Kidney tubule cell (primary cell): ENCODE measurements around the gene DPP10.
"Not testable (repeated sequence)": the region's sequence is repeated elsewhere in the genome, so short reads cannot be mapped to it uniquely, and the experiment has no call there.

Experiments used
- DNase-seq: peaks from one replicate; pipeline ENCODE4 v3.0.0-alpha.2; 2018; ENCODE audit warnings: low spot score

DPP10 gene

DNA sequence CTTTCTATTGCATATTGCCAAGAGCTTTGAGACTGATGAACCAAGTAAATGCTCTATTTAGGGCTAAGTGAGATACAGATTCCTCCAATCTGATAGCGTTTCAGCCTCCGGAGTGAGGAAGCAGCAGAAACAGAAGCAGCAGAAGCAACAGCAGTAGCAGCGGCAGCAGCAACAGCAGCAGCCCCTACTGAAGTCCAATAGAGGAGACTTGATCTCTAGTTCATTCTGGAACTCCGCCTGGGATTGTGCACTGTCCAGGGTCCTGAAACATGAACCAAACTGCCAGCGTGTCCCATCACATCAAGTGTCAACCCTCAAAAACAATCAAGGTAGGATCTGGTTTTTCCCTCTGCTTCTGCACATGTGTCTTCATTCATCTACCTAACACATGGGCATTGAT is at the start of gene DPP10:
DPP10 (plus strand) TSS at position 132 of the 400 bp plus-strand sequence.
- DNase-seq: peak; percentile 12

GRCh38 chr2:114400890-114401289 is 41.6 kb upstream of the DPP10 start:
- DNase-seq: no peak

DNA sequence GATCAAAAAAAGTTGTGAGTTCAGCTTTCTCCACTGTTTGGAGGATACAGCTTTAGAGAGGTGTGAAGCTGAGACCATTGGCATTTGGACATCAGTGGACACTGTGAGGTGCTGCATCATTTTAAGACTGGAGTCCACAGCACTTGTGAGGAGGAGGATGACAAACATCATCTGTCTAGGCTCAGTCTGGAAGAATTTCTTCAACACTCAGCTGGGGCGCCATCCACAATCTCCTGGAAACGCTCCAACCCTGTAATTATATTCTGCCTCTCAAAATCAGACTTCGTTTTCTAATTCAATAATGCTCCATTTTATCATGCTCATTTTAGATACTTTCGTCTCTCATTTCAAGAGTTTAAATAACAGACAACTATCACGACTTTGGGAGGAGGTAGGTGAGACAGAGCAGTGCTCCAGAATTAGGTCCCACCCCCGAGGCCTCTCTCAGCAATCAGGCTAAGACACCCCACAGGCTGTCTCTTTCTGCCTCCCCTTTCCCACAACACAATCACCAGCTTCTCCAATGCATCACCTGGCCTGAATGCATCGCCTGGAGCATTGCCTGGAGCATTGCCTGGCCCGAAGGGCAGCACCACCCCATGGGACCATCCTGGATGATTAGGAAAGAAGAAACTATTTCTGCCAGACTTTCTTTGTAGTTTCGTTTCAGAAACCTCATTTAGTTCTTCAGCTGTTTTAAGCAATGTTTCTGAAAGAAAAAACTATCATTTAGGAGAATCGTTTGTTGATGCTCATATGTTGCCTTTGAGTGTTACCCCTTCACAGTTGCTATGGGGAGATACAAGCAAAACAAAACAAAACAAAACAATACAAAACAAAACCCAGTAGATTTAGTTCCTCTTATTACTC is 37.0 kb upstream of the DPP10 start:
- no peak for DNase-seq

DNA sequence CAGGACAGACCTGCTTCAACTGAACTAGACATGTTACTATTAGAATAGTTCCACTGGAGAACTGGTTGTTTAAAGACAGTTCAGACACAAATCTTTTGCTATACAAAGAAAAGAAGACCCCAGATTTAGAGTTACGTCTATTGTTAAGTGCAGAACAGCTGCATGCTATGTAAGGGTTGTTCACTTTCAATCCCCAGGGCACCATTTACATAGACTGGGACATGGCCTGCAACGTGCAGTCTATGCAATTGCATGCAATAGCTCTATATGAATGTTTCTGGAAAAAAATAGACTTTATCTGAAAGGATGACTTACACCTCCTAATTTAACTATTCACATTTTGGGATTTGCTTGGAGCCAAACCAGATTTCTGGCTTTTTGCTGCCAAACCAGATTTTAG is 36.1 kb upstream of the DPP10 start:
- no peak for DNase-seq

DNA sequence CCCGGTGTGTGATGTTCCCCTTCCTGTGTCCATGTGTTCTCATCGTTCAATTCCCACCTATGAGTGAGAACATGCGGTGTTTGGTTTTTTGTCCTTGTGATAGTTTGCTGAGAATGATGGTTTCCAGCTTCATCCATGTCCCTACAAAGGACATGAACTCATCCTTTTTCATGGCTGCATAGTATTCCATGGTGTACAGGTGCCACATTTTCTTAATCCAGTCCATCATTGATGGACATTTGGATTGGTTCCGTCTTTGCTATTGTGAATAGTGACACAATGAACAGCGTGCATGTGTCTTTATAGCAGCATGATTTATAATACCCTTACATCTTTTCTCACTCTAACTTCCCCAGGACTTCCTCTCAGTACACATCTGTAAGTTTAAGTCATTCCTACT is 35.1 kb upstream of the DPP10 start:
- not testable (repeated sequence) for DNase-seq

- no peak for DNase-seq
These were observed 20.7 kb upstream of the DPP10 start for GRCh38 chr2:114421781-114422180.

DNA sequence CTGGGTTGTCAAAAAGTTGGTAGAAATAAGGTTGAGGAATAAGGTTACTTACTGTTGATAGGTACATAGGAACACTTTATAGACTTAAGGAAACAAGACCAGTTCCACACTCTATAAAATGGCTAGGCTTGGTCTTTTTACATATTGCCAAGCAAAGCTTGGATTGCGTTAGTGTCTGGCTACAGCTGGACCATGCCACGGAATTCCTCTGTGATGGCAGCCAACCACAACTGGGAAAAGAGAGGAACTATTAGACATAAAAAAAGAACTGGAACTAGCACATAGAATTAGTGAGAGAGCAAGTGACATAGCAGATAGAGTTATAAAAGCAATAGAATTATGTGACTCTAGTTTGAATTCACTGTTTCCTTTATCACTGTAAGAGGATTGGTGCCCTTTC is 17.7 kb upstream of the DPP10 start:
- DNase-seq: no peak

DNA sequence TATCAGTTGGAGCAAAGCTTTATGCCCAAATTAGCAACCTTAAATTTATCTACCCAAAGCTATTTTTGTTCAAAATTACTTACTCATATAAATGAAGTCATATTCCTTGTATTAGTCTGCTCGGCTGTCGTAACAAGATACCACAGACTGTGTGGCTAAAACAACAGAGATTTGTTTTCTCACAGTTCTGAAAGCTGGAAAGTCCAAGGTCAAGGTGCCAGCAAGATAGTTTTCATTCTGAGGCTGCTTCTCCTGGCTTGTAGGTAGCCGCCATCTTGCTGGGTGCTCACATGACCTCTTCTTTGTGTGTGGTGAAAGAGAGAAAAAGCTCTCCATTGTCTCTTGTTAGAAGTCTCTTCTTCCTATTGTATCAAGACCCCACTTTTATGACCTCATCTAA is 15.7 kb upstream of the DPP10 start:
- DNase-seq: no peak

- no peak for DNase-seq
These were observed 6.1 kb upstream of the DPP10 start for GRCh38 chr2:114436329-114436728.

GRCh38 chr2:114446571-114446970 is 4.1 kb downstream of the DPP10 start:
- no peak for DNase-seq

DNA sequence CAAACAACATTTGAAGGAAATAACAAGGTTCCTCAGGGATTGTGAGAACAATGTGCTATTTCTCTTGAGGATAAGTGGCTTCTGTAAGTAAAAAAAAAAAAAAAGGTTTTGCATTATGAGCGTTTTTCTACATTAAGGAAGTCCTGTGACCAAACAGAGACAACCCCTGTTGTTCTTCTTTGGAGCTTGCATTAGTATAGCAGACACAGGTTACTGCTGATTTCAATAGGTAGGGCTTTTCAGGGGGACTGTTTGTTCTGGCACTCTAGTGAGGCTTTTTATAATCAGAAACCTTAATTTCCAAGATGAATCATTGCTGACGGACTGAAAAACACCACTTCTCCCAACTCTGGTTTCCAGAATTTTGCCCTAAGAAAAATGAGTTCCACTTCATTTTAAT is 8.2 kb downstream of the DPP10 start:
- DNase-seq: no peak

- DNase-seq: no peak
These were observed 14.1 kb downstream of the DPP10 start for GRCh38 chr2:114456566-114456965.

GRCh38 chr2:114457956-114458355 is 15.5 kb downstream of the DPP10 start:
- DNase-seq: no peak

- no peak for DNase-seq
These were observed 18.7 kb downstream of the DPP10 start for GRCh38 chr2:114461116-114461515.

DNA sequence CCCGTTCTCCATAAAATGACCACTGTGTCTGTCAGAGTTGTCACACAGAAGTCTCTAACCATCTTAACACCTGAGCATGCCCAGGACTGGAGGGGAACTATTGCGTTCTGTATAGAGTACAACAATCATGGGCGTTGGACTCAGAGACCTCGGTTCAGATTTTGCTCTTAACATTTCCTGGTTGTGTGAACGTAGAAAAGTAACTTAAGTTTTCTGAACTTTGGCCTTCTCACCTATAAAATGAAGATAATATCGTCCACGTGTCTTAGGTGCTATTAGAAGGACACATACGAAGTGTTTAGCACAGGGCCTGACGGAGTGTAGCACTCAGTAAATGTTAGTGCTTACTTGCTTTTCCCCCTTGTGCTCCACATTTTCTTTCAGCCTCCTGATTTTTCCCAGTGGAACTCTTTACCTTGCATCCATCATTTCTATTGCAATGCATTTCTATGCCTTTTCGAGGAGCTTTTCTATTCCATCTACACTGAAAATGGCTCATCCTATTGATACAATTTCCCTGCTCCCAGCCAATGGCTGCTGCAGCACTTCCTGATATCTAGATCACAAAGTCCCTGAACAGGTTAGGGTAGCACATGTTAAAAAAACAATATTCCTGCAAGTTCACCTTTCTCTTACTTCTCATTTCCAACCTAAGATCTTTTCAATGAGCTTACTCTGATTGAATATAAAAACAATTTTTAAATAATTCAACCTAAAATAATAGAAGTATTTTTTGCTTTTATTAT is 22.7 kb downstream of the DPP10 start:
- DNase-seq: no peak

DNA sequence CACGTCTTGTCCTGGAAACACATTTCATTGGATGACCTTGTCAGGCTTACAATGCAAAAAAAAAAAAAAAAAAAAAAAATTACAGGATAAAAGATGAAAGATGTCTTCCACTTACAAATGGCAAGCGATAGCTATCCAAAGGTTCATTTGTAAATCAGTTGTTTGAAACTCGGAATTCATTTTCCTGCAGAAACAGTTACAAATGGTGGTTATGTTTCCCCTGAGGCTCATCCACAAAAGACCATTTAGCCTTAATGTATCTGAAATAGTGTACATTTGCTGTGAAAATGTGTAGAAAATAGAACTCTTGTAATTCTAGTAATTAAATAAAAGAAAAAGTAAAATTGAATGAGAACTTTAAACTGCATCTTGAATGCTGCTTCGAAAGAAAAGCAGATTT is 25.9 kb downstream of the DPP10 start:
- DNase-seq: no peak

DNA sequence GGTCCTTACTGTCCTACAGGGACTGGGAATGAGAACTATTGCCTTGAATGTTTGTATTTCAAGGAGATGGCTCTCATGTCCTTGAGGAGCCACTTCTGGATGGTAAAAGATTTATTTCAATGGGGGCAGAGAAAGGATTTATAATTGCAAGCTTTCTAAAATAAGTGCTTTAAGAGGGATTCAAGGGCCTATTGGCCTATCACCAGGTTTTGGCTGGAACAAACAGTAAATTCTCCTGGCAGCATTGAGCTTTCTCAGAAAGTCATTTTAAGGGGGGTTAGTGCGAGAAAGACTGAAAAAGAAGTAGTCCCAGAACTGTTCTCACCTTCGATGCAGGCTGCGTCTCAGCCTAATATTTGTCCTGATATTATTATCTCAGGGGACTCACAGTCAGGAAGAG is 29.8 kb downstream of the DPP10 start:
- no peak for DNase-seq

- DNase-seq: no peak
These were observed 30.3 kb downstream of the DPP10 start for GRCh38 chr2:114472726-114473125.

DNA sequence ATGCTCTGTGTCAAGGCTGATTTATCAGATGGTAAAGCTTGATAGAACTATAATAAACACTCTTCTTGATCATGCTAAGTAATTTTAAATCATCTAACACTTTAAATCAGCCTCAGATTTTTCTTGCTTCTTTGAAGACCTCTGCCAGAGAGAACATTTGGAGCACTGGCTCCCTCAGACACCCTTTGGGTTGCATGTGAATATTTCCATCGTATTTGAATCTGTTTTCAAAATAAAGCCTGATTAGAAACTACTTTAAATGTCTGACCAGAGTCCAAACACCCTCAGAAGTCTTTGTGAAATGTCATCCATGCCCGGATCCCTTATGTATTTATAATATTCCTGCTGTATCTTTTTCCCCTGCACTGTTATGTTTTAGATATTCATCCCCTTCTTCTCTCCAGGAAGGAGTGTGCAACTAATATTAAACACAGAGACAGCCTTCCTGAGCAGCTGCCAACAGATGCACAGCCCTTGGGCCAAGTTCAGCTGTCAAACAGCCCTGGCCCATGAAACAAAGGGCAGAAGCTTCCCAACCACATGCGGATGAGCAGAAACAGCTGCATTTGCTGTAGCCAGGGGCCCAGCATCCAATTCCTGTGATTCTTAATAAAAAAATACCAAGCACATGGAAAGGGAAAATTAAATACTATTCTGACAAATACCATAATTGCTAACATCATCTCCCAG is 46.5 kb downstream of the DPP10 start:
- no peak for DNase-seq

DNA sequence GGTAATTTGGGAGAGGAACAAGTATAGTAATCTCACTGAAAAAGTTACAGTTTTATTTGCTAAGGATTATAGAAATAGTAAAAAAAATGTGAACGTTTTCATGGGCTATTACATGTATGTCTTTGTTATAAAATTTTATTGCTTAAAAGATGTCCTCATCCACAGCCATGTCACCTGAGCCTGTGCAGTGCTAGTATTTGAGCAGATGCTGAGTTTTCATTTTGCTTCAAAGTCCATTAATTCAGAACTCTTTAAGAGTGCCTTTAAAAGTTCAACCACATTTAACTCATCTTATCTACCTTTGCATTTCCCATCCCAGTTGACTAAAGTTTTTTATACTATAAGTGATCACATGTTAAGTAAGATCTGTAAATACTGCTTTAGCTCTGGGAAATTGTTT is 52.6 kb downstream of the DPP10 start:
- DNase-seq: no peak

DNA sequence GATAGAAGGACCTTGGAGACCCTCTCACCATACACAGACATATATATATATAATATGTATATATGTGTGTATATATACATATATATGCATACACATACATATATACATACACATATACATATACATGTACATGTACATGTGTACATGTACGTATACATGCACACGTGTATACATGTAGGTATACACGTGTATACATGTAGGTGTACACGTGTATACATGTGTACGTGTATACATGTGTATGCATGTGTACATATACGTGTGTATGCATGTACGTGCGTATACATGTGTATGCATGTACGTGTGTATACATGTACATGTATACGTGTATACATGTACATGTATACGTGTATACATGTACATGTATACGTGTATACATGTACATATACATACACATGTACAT is 54.5 kb downstream of the DPP10 start:
- no peak for DNase-seq

DNA sequence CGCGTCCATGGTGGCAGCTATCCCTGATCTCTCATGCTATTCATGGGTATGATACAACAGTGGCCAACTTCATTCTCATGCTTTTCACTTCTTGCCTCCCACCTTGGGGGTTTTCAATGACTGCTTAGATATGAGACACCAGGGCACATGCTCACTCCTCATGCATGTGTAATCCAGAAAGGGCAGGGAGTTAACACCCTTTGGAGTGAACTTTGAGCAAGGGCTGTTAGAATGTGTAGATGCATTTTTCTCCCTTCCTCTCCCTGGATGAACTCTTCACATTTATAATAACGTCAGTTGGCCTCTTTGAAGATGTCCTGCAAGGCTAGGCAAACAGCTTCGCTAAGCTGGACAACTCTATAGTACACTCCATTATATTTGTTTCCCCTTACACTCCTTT is 56.7 kb downstream of the DPP10 start:
- DNase-seq: no peak

- DNase-seq: no peak
These were observed 65.3 kb downstream of the DPP10 start for GRCh38 chr2:114507744-114508143.
